Heart left ventricle (tissue), 16 donors: ENCODE measurements around the gene CASP12. TPM values are rescaled to one million over a fixed set of nuclear protein-coding genes. Genes with fewer than 3 reads are reported as not detected.
"Not testable (repeated sequence)": the region's sequence is repeated elsewhere in the genome, so short reads cannot be mapped to it uniquely, and the experiment has no call there.

Experiments used
- ATAC-seq, 4 donors: fragments of 200-7000 bp; cut with Tn5 transposase; one replicate each; pipeline ENCODE4 v1.9.1; 2020 to 2022; ENCODE audit warnings: moderate library complexity in 4 of 4, mild to moderate bottlenecking in 3 of 4, moderate number of reproducible peaks in 1 of 4
- DNase-seq, 5 donors: peaks; one replicate each; pipeline ENCODE4 v3.0.0-alpha.2; 2020
- H3K27ac ChIP-seq, 12 donors: fragments of 200-600 bp; sonication (generic) in 4 of 12; one replicate each; pipeline versions ENCODE4 v1.5.0 to v1.8.0; 2016 to 2022; ENCODE audit warnings: mild to moderate bottlenecking in 2 of 12
- H3K27me3 ChIP-seq, 9 donors: fragments of 200-600 bp; sonication (generic) in 2 of 9; one replicate each; pipeline versions ENCODE4 v1.5.1 to v1.8.0; 2016 to 2022; ENCODE audit warnings: mild to moderate bottlenecking in 3 of 9
- H3K36me3 ChIP-seq, 9 donors: fragments of 200-600 bp; sonication (generic) in 2 of 9; one replicate each; pipeline versions ENCODE4 v1.5.0 to v1.8.0; 2018 to 2022; ENCODE audit warnings: mild to moderate bottlenecking in 2 of 9
- H3K4me1 ChIP-seq, 12 donors: fragments of 200-600 bp; sonication (generic) in 4 of 12; one replicate each; pipeline versions ENCODE4 v1.5.0 to v1.8.0; 2016 to 2022; ENCODE audit warnings: mild to moderate bottlenecking in 3 of 12
- H3K4me3 ChIP-seq, 12 donors: fragments of 200-600 bp; sonication (generic) in 4 of 12; one replicate each; pipeline versions ENCODE4 v1.5.0 to v1.8.0; 2017 to 2022; ENCODE audit warnings: mild to moderate bottlenecking in 9 of 12, moderate library complexity in 4 of 12
- H3K9me3 ChIP-seq, 12 donors: fragments of 200-600 bp; sonication (generic) in 4 of 12; one replicate each; pipeline versions ENCODE4 v1.5.0 to v1.8.0; 2016 to 2022; ENCODE audit warnings: mild to moderate bottlenecking in 1 of 12
- CTCF ChIP-seq, 12 donors: fragments of 200-600 bp; sonication (generic) in 4 of 12; IDR thresholded peaks; one replicate each; pipeline versions ENCODE4 v1.5.0 to v1.8.0; 2018 to 2022; ENCODE audit warnings: antibody characterized with exemption in 12 of 12, mild to moderate bottlenecking in 5 of 12
- POLR2A ChIP-seq, 2 donors: fragments of 450-650 bp; IDR thresholded peaks; one replicate each; pipeline ENCODE4 v1.6.1; 2017; ENCODE audit warnings: antibody characterized with exemption in 2 of 2, mild to moderate bottlenecking in 2 of 2, moderate library complexity in 2 of 2
- WGBS, 4 donors: extraction: QIAGEN DNeasy Blood & Tissue Kit in 2 of 4; methylation state at CpG; one replicate each; pipeline versions ENCODE4 v1.1.5 to v1.1.7; 2013 to 2018; 5-methylcytosine and 5-hydroxymethylcytosine counted together
- intact Hi-C, 10 donors: fragments of 100-400 bp; cut with DNase I; formaldehyde crosslinking; loops; one replicate each; pipeline versions ENCODE4 v1.11.1 to v1.14.2; 2022
- polyA plus RNA-seq, 2 donors: library from polyadenylated mRNA; stranded (reverse); fragments of 200-250 nt; gene quantifications; one replicate each; pipeline ENCODE4 v1.2.3, GENCODE V29; 2013
- total RNA-seq, 9 donors: library from RNA; depleted of rRNA in 2 of 9; stranded (reverse); fragments of >200 nt in 2 of 9; fragmentation: NEBNext Ultra II Directional in 3 of 9; extraction: Animal tissue kit (Norgen Biotek cat#: 25700) in 3 of 9; gene quantifications; one replicate each; pipeline versions ENCODE4 v1.1.0 to v1.2.4, GENCODE V29; 2016 to 2023
- donor health status: ischemic (EF 13 %, LVEDD 7.1; RV severe dilation, severe dysfunction).
- donor health status: healthy with polysubstance abuse.
- donor health status: DM: no; HTN: yes; CAD: no.
- donor health status: DM: no; HTN: no; CAD: no.
- donor health status: ischemic (EF 25% LVEDD 6.9; RV normal size, moderate dysfunction).
- donor health status: ischemic (EF 25% LVEDD 5.7; RV mildly dilated, moderate dysfunction).
- donor health status: healthy.
- donor health status: DM: yes; HTN: yes; CAD: no.
- donor health status: ischemic (EF 35%, LVEDD 5.7; RV mildly dilated, moderate dysfunction).
- donor health status: nonischemic (EF 11% LVEDD 7.7; RV severe dilation, severe dysfunction).
- donor health status: DM: yes; HTN: yes; CAD: no.
- donor health status: PGD.
- donor health status: ischemic (EF 29% LVEDD 5.4; RV normal size, mild dysfunction).
- donor health status: nonischemic (EF 23%, LVEDD 6.1; RV moderate dilation, normal function).

The CASP12 gene
- total and polyA plus RNA-seq, 11 donors = 0.10 to 1.3 (median 0.41) TPM; not detected in 5

GRCh38 chr11:104934594-104934993 is 36.3 kb upstream of the CASP12 start:
- Histone ChIP-seq H3K4me3 (no peak overlapping the region), H3K4me1 (peaks cover 0 to 13% (median 0%) of the 10 kb centered on the region in 12 donors), H3K9me3 (peaks cover 0 to 8% (median 0%) of the 10 kb centered on the region in 12 donors), H3K36me3 (no peaks in the 10 kb centered on the region), H3K27ac (no peak overlapping the region), H3K27me3 (no peaks in the 10 kb centered on the region)
- ATAC-seq (no peak), DNase-seq (no peak)
- intact Hi-C loops = no loop called here
- TF ChIP-seq CTCF (IDR thresholded peaks at IDR 0.05) = no peak
- no peak for TF ChIP-seq POLR2A (IDR thresholded peaks at IDR 0.05)
- 51 to 65% (median 56%) methylated on average over 1 of the region's 1 CpG for WGBS, 4 donors

DNA sequence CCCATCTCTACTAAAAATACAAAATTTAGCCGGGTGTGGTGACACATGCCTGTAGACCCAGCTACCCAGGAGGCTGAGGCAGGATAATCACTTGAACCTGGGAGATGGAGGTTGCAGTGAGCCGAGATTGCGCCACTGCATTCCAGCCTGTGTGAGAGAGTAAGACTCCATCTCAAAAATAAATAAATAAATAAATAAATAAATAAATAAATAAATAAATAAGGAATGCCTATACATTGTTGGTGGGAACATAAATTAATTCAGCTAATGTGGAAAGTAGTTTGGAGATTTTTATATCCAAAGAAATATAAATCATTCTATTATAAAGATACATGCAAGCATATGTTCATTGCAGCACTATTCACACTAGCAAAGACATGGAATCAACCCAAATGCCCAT is 35.8 kb upstream of the CASP12 start:
- 95 to 98% (median 97%) methylated on average over 3 of the region's 3 CpGs for WGBS, 4 donors
- H3K36me3 ChIP-seq, H3K27ac ChIP-seq, ATAC-seq, H3K27me3 ChIP-seq, DNase-seq, intact Hi-C loops, H3K4me3 ChIP-seq: not testable (repeated sequence)
- H3K4me1 ChIP-seq = peaks cover 0 to 13% (median 0%) of the 10 kb centered on the region in 12 donors
- peaks cover 0 to 10% (median 0%) of the 10 kb centered on the region in 12 donors for H3K9me3 ChIP-seq

- Histone ChIP-seq H3K4me3 (no peak overlapping the region), H3K27me3 (no peaks in the 10 kb centered on the region)
- intact Hi-C loops = no loop called here
These were observed 30.6 kb upstream of the CASP12 start for GRCh38 chr11:104928811-104929210.

GRCh38 chr11:104926771-104927611 is 28.7 kb upstream of the CASP12 start:
- Histone ChIP-seq H3K36me3 (no peaks in the 10 kb centered on the region), H3K27me3 (no peaks in the 10 kb centered on the region), H3K9me3 (peaks cover 0 to 15% (median 0%) of the 10 kb centered on the region in 12 donors), H3K4me1 (no peaks in the 10 kb centered on the region), H3K27ac (no peak overlapping the region), H3K4me3 (no peak overlapping the region)
- ATAC-seq (no peak), DNase-seq (no peak)
- TF ChIP-seq CTCF (IDR thresholded peaks at IDR 0.05) = no peak
- TF ChIP-seq POLR2A (IDR thresholded peaks at IDR 0.05) = no peak
- WGBS, 4 donors = 78 to 95% (median 82%) methylated on average over 4 to 9 of the region's 9 CpGs
- intact Hi-C loops = no loop called here

More at GRCh38 chr11:104928811-104929210, 30.6 kb upstream of the CASP12 start:
- H3K9me3 ChIP-seq = peaks cover 0 to 15% (median 0%) of the 10 kb centered on the region in 12 donors
- TF ChIP-seq CTCF (IDR thresholded peaks at IDR 0.05) (no peak), POLR2A (IDR thresholded peaks at IDR 0.05) (no peak)
- ATAC-seq (no peak), DNase-seq (no peak)
- no peak overlapping the region for H3K27ac ChIP-seq
- H3K4me1 ChIP-seq = no peaks in the 10 kb centered on the region
- H3K36me3 ChIP-seq = no peaks in the 10 kb centered on the region
